HEK293T (cell line): ENCODE data around the gene APOB.
"Not testable (repeated sequence)": the region's sequence is repeated elsewhere in the genome, so short reads cannot be mapped to it uniquely, and the experiment has no call there.

Experiments used
- CTBP1 ChIP-seq: fragments of 450-650 bp; IDR thresholded peaks from 2 replicates; pipeline ENCODE4 v1.6.1; 2016; ENCODE audit warnings: borderline replicate concordance
- ELF4 ChIP-seq: fragments of 450-650 bp; IDR thresholded peaks from 2 replicates; pipeline ENCODE4 v1.6.1; 2017; ENCODE audit warnings: antibody characterized with exemption
- FOXA1 ChIP-seq: fragments of 450-650 bp; IDR thresholded peaks from 2 replicates; pipeline ENCODE4 v1.6.1; 2016; ENCODE audit warnings: mild to moderate bottlenecking
- FOXM1 ChIP-seq: fragments of 450-650 bp; IDR thresholded peaks from 2 replicates; pipeline ENCODE4 v1.6.1; 2017; ENCODE audit warnings: mild to moderate bottlenecking, borderline replicate concordance
- PKNOX1 ChIP-seq: fragments of 450-650 bp; IDR thresholded peaks from 2 replicates; pipeline ENCODE4 v1.6.1; 2016
- SP1 ChIP-seq: fragments of 450-650 bp; IDR thresholded peaks from 2 replicates; pipeline ENCODE4 v1.6.1; 2017

- not testable (repeated sequence) for TF ChIP-seq SP1, FOXM1, CTBP1, FOXA1, PKNOX1, ELF4
Observed at GRCh38 chr2:21028951-21029350, 14.9 kb downstream of the APOB start.
